ENCODE measurements around the gene AZIN2.

DNA sequence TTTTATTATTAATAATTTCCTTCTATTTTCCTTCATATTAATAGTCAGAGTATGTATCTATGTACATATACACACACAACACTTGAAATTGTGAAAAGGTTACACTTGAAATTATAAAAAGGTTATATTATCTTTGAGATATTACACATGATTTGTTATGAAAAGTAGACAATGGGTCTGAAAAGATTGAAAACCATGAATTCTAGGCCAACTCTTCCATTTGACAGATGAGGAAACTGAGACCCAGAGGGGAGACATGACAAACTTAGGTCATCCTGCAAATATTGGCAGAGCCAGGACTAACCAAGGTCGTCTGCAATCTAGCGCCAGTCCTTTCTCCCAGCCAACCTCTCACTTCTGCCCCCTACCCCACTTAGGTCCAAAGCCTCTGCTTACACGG, 67.7 kb downstream of the AZIN2 start:
- TF ChIP-seq, protein P1, sequence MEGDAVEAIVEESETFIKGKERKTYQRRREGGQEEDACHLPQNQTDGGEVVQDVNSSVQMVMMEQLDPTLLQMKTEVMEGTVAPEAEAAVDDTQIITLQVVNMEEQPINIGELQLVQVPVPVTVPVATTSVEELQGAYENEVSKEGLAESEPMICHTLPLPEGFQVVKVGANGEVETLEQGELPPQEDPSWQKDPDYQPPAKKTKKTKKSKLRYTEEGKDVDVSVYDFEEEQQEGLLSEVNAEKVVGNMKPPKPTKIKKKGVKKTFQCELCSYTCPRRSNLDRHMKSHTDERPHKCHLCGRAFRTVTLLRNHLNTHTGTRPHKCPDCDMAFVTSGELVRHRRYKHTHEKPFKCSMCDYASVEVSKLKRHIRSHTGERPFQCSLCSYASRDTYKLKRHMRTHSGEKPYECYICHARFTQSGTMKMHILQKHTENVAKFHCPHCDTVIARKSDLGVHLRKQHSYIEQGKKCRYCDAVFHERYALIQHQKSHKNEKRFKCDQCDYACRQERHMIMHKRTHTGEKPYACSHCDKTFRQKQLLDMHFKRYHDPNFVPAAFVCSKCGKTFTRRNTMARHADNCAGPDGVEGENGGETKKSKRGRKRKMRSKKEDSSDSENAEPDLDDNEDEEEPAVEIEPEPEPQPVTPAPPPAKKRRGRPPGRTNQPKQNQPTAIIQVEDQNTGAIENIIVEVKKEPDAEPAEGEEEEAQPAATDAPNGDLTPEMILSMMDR (IDR thresholded peaks at IDR 0.05) = no peak
- TF ChIP-seq POLR2A (IDR thresholded peaks at IDR 0.05) (no peak), EP300 (IDR thresholded peaks at IDR 0.05) (no peak)

Data from upper lobe of left lung (tissue), 4 donors.